ENCODE data around the gene USP48.
"Not testable (repeated sequence)": the region's sequence is repeated elsewhere in the genome, so short reads cannot be mapped to it uniquely, and the experiment has no call there.

The USP48 gene

GRCh38 chr1:21814241-21814918 is 31.4 kb upstream of the USP48 start:
- Histone ChIP-seq H3K36me3 (ENCODE audit: control insufficient read depth, insufficient read depth, low read length) (no peaks in the 10 kb centered on the region), H3K27ac (ENCODE audit: low read depth, low read length) (no peak overlapping the region), H3K9ac (ENCODE audit: low read depth, low read length) (peak overlapping the region; percentile 59; the same call in 1 of the 2 replicates), H3K4me3 (ENCODE audit: low read depth, low read length) (peak overlapping the region; percentile 66), H3K4me1 (ENCODE audit: control insufficient read depth, insufficient read depth, low read length) (no peaks in the 10 kb centered on the region), H3K9me3 (ENCODE audit: control insufficient read depth, insufficient read depth, low read length) (no peaks in the 10 kb centered on the region), H3K27me3 (ENCODE audit: control insufficient read depth, insufficient read depth, low read length) (no peaks in the 10 kb centered on the region)

GRCh38 chr1:21813542-21813941 is 30.6 kb upstream of the USP48 start:
- Histone ChIP-seq H3K4me1 (ENCODE audit: control insufficient read depth, insufficient read depth, low read length) (no peaks in the 10 kb centered on the region), H3K9ac (ENCODE audit: low read depth, low read length) (no peak overlapping the region), H3K27me3 (ENCODE audit: control insufficient read depth, insufficient read depth, low read length) (no peaks in the 10 kb centered on the region), H3K4me3 (ENCODE audit: low read depth, low read length) (no peak overlapping the region), H3K27ac (ENCODE audit: low read depth, low read length) (no peak overlapping the region), H3K36me3 (ENCODE audit: control insufficient read depth, insufficient read depth, low read length) (no peaks in the 10 kb centered on the region), H3K9me3 (ENCODE audit: control insufficient read depth, insufficient read depth, low read length) (no peaks in the 10 kb centered on the region)

- Histone ChIP-seq H3K27ac (ENCODE audit: low read depth, low read length) (no peak within 1 kb of the TSS), H3K4me3 (ENCODE audit: low read depth, low read length) (no peak within 1 kb of the TSS), H3K27me3 (ENCODE audit: control insufficient read depth, insufficient read depth, low read length) (no peaks in the 10 kb centered on the region)
Measured at GRCh38 chr1:21811875-21812305, 28.9 kb upstream of the USP48 start, which contains the start of gene LDLRAD2. TSS of gene LDLRAD2 (plus strand) at chr1:21812265. CDS start at chr1:21812452, 187 bp downstream.

DNA sequence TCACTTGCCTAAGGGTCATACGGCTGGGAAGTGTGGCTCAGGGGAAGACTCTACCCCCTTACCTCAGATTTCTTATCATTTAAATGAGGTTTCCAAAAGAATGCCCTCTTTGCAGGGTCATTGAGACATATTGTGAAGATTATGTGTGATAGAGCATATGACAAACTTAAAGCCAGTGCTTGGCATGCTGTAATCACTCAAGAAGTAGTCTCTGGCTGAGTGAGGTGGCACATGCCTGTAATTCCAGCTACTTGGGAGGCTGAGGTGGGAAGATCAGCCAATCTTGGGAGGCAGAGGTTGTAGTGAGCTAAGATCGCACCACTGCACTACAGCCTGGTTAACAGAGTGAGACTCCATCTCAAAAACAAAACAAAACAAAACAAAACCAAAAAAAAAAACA is 21.6 kb upstream of the USP48 start:
- Histone ChIP-seq H3K4me3 (ENCODE audit: low read depth, low read length) (no peak overlapping the region), H3K27ac (ENCODE audit: low read depth, low read length) (no peak overlapping the region), H3K4me1 (ENCODE audit: control insufficient read depth, insufficient read depth, low read length) (no peaks in the 10 kb centered on the region), H3K27me3 (ENCODE audit: control insufficient read depth, insufficient read depth, low read length) (no peaks in the 10 kb centered on the region), H3K9ac (ENCODE audit: low read depth, low read length) (no peak overlapping the region), H3K9me3 (ENCODE audit: control insufficient read depth, insufficient read depth, low read length) (no peaks in the 10 kb centered on the region), H3K36me3 (ENCODE audit: control insufficient read depth, insufficient read depth, low read length) (no peaks in the 10 kb centered on the region)

More at GRCh38 chr1:21811875-21812305, 28.9 kb upstream of the USP48 start, which contains the start of gene LDLRAD2:
- Histone ChIP-seq H3K36me3 (ENCODE audit: control insufficient read depth, insufficient read depth, low read length) (no peaks in the 10 kb centered on the region), H3K9me3 (ENCODE audit: control insufficient read depth, insufficient read depth, low read length) (no peaks in the 10 kb centered on the region), H3K4me1 (ENCODE audit: control insufficient read depth, insufficient read depth, low read length) (no peaks in the 10 kb centered on the region), H3K9ac (ENCODE audit: low read depth, low read length) (no peak within 1 kb of the TSS; the same call in 1 of the 2 replicates)

DNA sequence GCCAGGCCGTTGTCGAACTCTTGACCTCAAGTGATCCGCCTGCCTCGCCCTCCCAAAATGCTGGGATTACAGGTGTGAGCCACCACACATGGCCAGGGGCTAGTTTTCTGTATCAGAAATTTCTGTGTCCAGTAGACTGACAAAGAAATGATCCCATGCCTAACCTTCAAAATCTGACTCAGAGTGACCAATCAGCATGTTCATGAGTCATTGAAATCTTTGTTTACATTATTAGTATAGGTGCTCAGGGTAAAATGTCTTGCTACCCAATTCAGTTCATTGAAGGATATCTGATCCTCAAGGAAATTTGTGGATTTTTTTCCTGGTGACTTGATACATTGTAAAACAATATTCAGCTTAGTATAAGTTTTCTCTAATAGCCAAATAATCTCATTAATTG is 18.2 kb upstream of the USP48 start:
- no peaks in the 10 kb centered on the region for H3K9me3 ChIP-seq (ENCODE audit: control insufficient read depth, insufficient read depth, low read length)
- H3K9ac ChIP-seq (ENCODE audit: low read depth, low read length): no peak overlapping the region
- no peak overlapping the region for H3K27ac ChIP-seq (ENCODE audit: low read depth, low read length)
- no peaks in the 10 kb centered on the region for H3K27me3 ChIP-seq (ENCODE audit: control insufficient read depth, insufficient read depth, low read length)
- no peaks in the 10 kb centered on the region for H3K4me1 ChIP-seq (ENCODE audit: control insufficient read depth, insufficient read depth, low read length)
- no peaks in the 10 kb centered on the region for H3K36me3 ChIP-seq (ENCODE audit: control insufficient read depth, insufficient read depth, low read length)
- H3K4me3 ChIP-seq (ENCODE audit: low read depth, low read length): no peak overlapping the region

- Histone ChIP-seq H3K4me1 (ENCODE audit: control insufficient read depth, insufficient read depth, low read length) (no peaks in the 10 kb centered on the region), H3K36me3 (ENCODE audit: control insufficient read depth, insufficient read depth, low read length) (no peaks in the 10 kb centered on the region), H3K27ac (ENCODE audit: low read depth, low read length) (no peak overlapping the region), H3K9me3 (ENCODE audit: control insufficient read depth, insufficient read depth, low read length) (peaks cover 5% of the 10 kb centered on the region), H3K27me3 (ENCODE audit: control insufficient read depth, insufficient read depth, low read length) (no peaks in the 10 kb centered on the region), H3K9ac (ENCODE audit: low read depth, low read length) (no peak overlapping the region), H3K4me3 (ENCODE audit: low read depth, low read length) (no peak overlapping the region)
Measured at GRCh38 chr1:21799730-21800129, 16.8 kb upstream of the USP48 start.

DNA sequence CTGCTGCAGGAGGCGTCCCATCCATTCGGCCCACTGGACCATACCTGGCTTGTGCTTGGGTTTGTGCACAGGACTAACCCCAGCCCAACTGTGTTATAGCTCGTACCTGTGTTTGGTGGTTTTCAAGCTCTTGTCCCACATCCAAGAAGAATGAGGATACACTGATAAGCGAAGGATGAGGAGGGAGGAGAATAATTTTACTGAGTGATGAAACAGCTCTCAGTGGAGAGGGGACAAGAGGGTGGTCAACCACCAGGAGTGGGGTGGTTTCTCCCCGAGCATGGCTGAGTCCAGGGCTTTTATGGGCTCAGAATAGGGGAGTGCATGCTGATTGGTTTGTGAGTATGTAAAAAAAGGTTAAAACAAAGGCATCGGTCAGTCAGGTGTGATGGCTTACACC is 12.1 kb upstream of the USP48 start:
- H3K9ac ChIP-seq (ENCODE audit: low read depth, low read length): no peak overlapping the region
- no peaks in the 10 kb centered on the region for H3K27me3 ChIP-seq (ENCODE audit: control insufficient read depth, insufficient read depth, low read length)
- H3K4me1 ChIP-seq (ENCODE audit: control insufficient read depth, insufficient read depth, low read length): no peaks in the 10 kb centered on the region
- no peaks in the 10 kb centered on the region for H3K36me3 ChIP-seq (ENCODE audit: control insufficient read depth, insufficient read depth, low read length)
- H3K27ac ChIP-seq (ENCODE audit: low read depth, low read length): no peak overlapping the region
- no peak overlapping the region for H3K4me3 ChIP-seq (ENCODE audit: low read depth, low read length)
- peaks cover 6% of the 10 kb centered on the region for H3K9me3 ChIP-seq (ENCODE audit: control insufficient read depth, insufficient read depth, low read length)

GRCh38 chr1:21794656-21795055 is 11.7 kb upstream of the USP48 start:
- Histone ChIP-seq H3K9me3 (ENCODE audit: control insufficient read depth, insufficient read depth, low read length) (peaks cover 6% of the 10 kb centered on the region), H3K27ac (ENCODE audit: low read depth, low read length) (no peak overlapping the region), H3K9ac (ENCODE audit: low read depth, low read length) (no peak overlapping the region), H3K27me3 (ENCODE audit: control insufficient read depth, insufficient read depth, low read length) (no peaks in the 10 kb centered on the region), H3K36me3 (ENCODE audit: control insufficient read depth, insufficient read depth, low read length) (no peaks in the 10 kb centered on the region), H3K4me3 (ENCODE audit: low read depth, low read length) (no peak overlapping the region), H3K4me1 (ENCODE audit: control insufficient read depth, insufficient read depth, low read length) (0 out of 2 replicates have a peak, but pooled peaks cover 4% of the 10 kb centered on the region)

- no peak overlapping the region for H3K9ac ChIP-seq (ENCODE audit: low read depth, low read length)
- 0 out of 2 replicates have a peak, but pooled peaks cover 4% of the 10 kb centered on the region for H3K4me1 ChIP-seq (ENCODE audit: control insufficient read depth, insufficient read depth, low read length)
- H3K36me3 ChIP-seq (ENCODE audit: control insufficient read depth, insufficient read depth, low read length): no peaks in the 10 kb centered on the region
- no peak overlapping the region for H3K27ac ChIP-seq (ENCODE audit: low read depth, low read length)
- no peaks in the 10 kb centered on the region for H3K27me3 ChIP-seq (ENCODE audit: control insufficient read depth, insufficient read depth, low read length)
- peaks cover 6% of the 10 kb centered on the region for H3K9me3 ChIP-seq (ENCODE audit: control insufficient read depth, insufficient read depth, low read length)
- H3K4me3 ChIP-seq (ENCODE audit: low read depth, low read length): no peak overlapping the region
Measured at GRCh38 chr1:21793104-21793503, 10.2 kb upstream of the USP48 start.

GRCh38 chr1:21786640-21787039 is 3.7 kb upstream of the USP48 start:
- no peaks in the 10 kb centered on the region for H3K27me3 ChIP-seq (ENCODE audit: control insufficient read depth, insufficient read depth, low read length)
- H3K9me3 ChIP-seq (ENCODE audit: control insufficient read depth, insufficient read depth, low read length): no peaks in the 10 kb centered on the region
- no peak overlapping the region for H3K9ac ChIP-seq (ENCODE audit: low read depth, low read length)
- H3K27ac ChIP-seq (ENCODE audit: low read depth, low read length): no peak overlapping the region
- no peaks in the 10 kb centered on the region for H3K36me3 ChIP-seq (ENCODE audit: control insufficient read depth, insufficient read depth, low read length)
- H3K4me3 ChIP-seq (ENCODE audit: low read depth, low read length): no peak overlapping the region
- peaks cover 8% of the 10 kb centered on the region; the same call in 1 of the 2 replicates for H3K4me1 ChIP-seq (ENCODE audit: control insufficient read depth, insufficient read depth, low read length)

- not testable (repeated sequence) for H3K9me3 ChIP-seq (ENCODE audit: control insufficient read depth, insufficient read depth, low read length); H3K27me3 ChIP-seq (ENCODE audit: control insufficient read depth, insufficient read depth, low read length); H3K27ac ChIP-seq (ENCODE audit: low read depth, low read length)
Measured at GRCh38 chr1:21785764-21786163, 2.8 kb upstream of the USP48 start.

More at GRCh38 chr1:21785764-21786163, 2.8 kb upstream of the USP48 start:
- H3K4me1 ChIP-seq (ENCODE audit: control insufficient read depth, insufficient read depth, low read length); H3K36me3 ChIP-seq (ENCODE audit: control insufficient read depth, insufficient read depth, low read length); H3K9ac ChIP-seq (ENCODE audit: low read depth, low read length); H3K4me3 ChIP-seq (ENCODE audit: low read depth, low read length): not testable (repeated sequence)

All from HUES48 (cell line).